ENCODE data around the gene PLXNA4.
A peak's percentile ranks its signal among the peaks of the same experiment; 100 is the strongest.

Gene PLXNA4

DNA sequence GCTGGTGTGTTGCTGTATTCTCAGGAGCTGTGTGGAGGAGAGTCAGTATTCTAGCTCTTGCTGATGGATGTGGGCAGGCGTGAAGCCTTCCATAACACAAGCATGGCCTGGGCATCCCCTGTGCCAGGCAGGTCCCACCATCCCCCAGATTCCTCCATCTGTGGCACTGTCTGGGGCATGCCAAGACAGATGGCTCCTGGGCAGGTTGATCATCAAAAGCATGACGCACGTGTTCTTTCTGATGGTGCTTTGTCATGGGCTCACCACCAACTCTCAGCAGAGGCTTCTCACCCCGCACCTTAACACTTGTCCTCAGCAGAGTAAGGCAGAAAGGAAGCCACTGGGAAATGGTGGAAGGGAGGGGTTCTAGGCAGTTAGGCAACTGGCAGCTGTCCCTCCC, 364.3 kb downstream of the PLXNA4 start:
- DNase-seq (ENCODE audit: low read depth, low spot score): no peak

GRCh38 chr7:132210821-132211220, 365.4 kb downstream of the PLXNA4 start:
- DNase-seq (ENCODE audit: low read depth, low spot score): no peak

DNA sequence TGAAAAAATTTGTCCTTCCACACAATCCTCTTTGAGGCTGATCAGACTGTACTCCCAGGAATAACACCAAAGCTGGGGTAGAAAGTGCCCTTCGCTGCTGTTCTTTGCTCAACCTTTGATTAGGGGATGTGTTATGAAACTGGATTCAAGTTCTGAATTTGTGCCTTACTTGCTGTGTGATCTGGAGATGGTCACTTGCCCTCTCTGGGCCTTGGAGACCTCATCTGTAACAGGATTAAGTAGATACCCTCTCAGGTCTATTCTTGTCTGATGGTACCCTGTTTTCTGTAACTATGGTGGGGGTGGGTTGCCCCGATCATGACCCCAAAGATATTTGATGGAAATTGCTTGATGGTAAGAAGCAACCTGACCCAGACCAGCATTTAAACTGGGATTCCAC, 368.5 kb downstream of the PLXNA4 start:
- no peak for DNase-seq (ENCODE audit: low read depth, low spot score)

GRCh38 chr7:132207211-132207610, 369.1 kb downstream of the PLXNA4 start:
- no peak for DNase-seq (ENCODE audit: low read depth, low spot score)

DNA sequence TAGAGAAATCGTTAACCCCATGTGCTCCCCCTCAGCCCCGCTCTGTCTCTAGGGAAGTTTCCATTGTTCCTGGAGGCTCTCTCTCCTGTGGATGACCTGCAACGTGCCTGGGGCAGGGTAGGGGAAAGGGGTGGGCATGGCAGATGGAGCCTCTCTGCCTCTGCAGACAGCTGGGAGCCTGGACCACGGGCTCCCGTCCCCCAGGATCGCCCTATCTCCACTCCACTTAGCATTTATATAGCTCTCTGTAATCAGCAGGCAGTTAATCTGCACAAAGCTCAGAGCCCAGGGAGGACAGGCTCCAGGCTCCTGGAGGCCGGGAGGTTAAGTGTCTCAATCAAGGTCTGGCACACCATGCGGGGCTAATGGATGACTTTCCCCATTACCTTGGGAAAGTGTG, 369.7 kb downstream of the PLXNA4 start:
- no peak for DNase-seq (ENCODE audit: low read depth, low spot score)

- no peak for DNase-seq (ENCODE audit: low read depth, low spot score)
Observed at GRCh38 chr7:132205509-132205908, 370.8 kb downstream of the PLXNA4 start.

DNA sequence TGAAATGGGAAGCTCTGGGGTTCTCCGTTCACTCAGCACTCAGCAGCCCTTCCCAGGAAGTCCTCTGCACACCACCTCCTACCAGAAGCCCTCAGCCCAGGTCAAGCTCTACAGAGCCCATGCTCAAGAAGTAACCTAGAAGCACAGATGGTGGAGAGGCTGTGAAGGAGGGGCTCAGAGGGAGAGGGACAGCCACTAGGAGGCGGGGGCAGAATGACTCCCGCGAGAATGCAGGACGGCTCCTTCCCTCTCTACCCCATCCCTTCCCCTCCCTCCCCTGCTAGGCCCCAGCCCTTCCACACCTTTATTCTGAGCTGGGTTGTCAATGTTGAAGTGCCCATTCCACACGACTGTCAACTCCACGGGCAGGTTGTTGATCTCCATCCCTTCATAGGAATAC, 373.2 kb downstream of the PLXNA4 start:
- no peak for DNase-seq (ENCODE audit: low read depth, low spot score)

DNA sequence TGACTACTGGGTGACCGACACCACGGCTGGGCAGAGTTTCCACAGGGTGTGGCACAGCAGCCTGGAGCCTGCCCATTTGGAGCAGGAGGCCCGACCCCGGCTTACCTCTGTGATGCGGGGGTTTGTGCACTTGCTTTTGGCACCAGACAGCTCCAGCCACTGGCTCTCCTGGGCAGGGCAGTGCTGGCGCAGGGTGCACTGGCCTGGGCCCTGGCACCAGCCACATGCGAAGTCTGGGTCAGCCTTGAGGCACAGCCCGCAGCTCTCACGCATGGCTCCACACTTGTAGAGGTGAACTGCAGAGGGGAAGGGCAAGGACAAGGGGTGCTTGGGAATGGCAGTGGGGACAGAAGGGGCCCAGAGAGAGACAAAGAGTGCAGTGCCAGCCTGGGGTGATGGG, 373.7 kb downstream of the PLXNA4 start:
- DNase-seq (ENCODE audit: low read depth, low spot score): no peak

- no peak for DNase-seq (ENCODE audit: low read depth, low spot score)
Observed at GRCh38 chr7:132200141-132200540, 376.1 kb downstream of the PLXNA4 start.

DNA sequence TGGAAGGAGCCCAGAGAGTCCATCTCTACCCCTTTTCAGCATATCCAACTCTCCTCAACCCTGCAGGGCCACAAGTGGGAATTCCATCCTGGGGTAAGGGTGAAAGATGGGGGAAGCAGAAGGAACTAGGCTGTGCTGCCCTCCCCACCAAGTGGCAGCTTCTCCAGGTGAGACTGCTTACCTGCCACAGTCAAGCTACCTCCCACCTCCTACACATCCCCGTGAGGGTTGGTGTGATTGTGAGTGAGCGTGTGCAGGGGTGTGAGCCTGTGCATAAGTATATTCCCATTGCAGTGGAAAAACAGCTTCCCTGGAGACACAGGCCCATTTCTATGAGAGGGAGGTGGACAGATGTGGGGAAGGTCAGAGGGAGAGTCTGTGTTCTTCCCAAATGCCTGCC, 376.6 kb downstream of the PLXNA4 start:
- no peak for DNase-seq (ENCODE audit: low read depth, low spot score)

DNA sequence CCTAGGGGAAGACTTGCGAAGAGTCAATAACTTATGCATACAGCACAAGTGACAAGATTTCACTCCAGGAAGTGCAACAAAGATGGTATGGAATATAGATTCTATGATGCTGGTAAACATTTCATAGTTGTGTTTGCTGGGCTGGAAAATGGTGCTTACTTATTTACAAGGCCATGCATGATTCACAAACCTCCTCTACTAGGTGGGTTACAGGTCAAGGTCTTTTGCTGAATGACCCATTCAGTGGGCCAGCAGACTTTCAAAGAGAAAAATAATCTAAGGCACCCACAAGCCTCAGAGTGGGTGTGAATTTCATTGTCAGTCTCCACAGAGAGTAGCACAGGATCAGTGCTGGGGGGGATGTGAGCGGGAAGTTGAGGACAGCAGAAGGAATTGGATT, 378.5 kb downstream of the PLXNA4 start:
- no peak for DNase-seq (ENCODE audit: low read depth, low spot score)

DNA sequence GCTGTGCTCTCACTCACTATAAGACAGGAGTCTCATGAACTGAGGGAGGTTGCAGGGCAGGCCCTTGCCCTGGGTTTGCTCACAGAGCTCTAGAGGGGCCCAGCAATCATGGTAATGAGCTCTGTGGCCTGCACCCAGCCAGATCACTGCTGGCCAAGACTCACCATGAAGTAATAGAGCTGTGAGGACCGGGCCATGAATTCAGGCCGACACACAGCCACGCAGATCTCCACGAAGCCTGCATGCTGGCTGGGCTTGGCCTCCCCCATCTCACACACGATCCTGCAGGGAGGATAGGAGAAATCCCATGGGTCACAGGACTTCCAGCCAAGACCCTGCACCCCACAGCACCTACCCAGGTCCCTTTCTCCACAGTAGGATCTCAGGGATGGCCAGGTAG, 382.4 kb downstream of the PLXNA4 start:
- DNase-seq (ENCODE audit: low read depth, low spot score): no peak

DNA sequence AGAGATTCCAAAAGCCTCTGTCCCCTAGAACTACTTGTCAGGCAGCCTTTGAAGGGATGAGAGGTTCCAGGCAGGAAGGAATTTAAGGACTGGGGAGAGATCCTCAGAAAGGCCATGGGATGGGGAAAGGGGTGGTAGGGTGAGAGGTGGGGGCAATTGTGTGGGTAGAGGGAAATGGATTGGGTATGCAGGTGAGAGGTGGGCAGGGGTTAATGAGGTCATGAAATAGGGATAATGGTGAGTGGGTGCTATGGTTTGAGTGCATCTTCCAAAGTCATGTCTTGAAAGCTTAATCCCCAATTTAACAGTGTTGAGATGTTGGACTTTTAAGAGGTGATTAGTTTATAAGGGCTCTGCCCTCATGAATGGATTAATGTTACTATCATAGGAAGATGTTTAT, 383.5 kb downstream of the PLXNA4 start:
- no peak for DNase-seq (ENCODE audit: low read depth, low spot score)

- DNase-seq (ENCODE audit: low read depth, low spot score): no peak
Observed at GRCh38 chr7:132191418-132191817, 384.9 kb downstream of the PLXNA4 start.

DNA sequence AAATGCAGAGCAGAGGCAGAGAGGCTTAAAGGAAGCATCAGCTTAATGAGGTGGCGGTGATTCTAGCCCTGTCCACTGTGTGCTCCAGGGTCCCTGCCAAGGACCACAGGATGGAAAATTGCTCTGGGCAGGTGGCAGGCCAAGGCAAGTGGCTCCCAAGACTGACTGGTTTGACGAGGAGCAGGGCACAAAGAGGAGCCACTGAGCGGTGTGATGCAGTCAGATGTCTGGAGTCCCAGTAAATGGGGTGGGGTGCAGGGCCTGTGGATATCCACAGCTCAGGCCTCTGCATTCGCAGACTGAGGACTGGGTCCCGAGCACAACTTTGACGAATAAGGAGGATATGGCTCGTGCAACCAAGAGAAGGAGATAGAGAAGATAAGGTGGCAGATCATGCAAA, 385.6 kb downstream of the PLXNA4 start:
- no peak for DNase-seq (ENCODE audit: low read depth, low spot score)

- DNase-seq (ENCODE audit: low read depth, low spot score): no peak
Observed at GRCh38 chr7:132189881-132190280, 386.4 kb downstream of the PLXNA4 start.

GRCh38 chr7:132187869-132188789, 388.1 kb downstream of the PLXNA4 start:
- peak; percentile 95 for DNase-seq (ENCODE audit: low read depth, low spot score)

DNA sequence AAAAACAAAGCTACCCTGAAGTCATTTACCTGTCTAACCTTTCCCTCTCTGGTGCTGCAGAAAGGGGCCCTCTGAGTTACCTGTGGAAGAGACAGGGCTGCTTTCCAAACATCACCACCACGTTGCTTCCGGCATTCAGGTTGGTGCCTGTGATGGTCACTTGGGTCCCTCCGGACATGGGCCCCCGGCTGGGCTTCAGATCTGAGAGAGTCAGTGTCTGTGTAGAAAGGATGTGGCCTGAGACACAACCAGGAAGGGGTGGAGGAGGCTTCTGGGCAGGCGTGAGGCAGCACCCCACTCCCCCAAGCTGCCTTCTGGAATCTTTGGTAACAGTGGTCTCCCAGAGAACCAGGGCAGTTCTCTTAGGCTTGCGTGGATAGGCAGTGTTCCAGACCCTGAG, 388.9 kb downstream of the PLXNA4 start:
- DNase-seq (ENCODE audit: low read depth, low spot score): no peak

- DNase-seq (ENCODE audit: low read depth, low spot score): no peak
Observed at GRCh38 chr7:132185150-132185549, 391.1 kb downstream of the PLXNA4 start.

DNA sequence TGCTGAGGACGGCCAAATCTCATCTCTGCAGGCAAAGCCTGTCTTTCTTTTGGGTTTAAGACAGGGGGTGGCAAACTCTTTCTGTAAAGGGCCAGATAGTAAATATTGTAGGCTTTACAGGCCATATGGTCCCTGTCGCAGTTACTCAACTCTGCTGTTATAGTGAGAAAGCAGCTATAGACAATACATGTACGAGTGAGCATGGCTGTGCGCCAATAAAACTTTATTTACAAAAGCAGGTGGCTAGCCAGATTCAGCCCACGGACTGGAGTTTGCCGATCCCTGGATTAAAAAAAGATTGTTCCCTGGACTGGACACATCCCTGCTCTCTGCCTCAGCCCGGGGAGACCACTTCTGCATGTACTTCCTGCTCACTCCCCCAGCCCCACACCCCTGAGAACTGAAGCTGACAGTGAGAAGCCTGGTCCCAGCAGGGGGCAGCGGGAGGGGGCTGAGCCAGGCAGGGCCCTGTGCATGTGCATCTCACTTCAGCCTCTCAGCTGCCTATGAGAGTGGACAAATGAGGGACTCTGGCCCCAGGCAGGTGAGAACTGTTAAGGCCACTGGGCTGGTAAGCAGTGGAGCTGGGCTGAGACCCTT, 392.4 kb downstream of the PLXNA4 start:
- no peak for DNase-seq (ENCODE audit: low read depth, low spot score)

- DNase-seq (ENCODE audit: low read depth, low spot score): no peak
Observed at GRCh38 chr7:132182992-132183391, 393.3 kb downstream of the PLXNA4 start.

GRCh38 chr7:132181946-132182685, 394.2 kb downstream of the PLXNA4 start:
- no peak for DNase-seq (ENCODE audit: low read depth, low spot score)

- no peak for DNase-seq (ENCODE audit: low read depth, low spot score)
Observed at GRCh38 chr7:132181371-132181770, 394.9 kb downstream of the PLXNA4 start.

All from iPS DF 19.7 (cell line).